WTC11 (cell line): Measurements from ENCODE around the gene SBF2. TPM values are rescaled to one million over a fixed set of nuclear protein-coding genes. Genes with fewer than 3 reads are reported as not detected.

Experiments used
- ATAC-seq: fragments of 200-7000 bp; cut with Tn5 transposase; 2 replicates; pipeline ENCODE4 v1.10.0; 2021; ENCODE audit warnings: mild to moderate bottlenecking, moderate library complexity
- CTCF ChIA-PET: fragments of 300-600 bp; sonication (Branson Sonifier 250); formaldehyde crosslinking; loops from one replicate; lab custom pipeline; 2021; ENCODE audit warnings: antibody characterized with exemption; lab: Charles Lee
- POLR2A ChIA-PET: fragments of 350-600 bp; sonication (Branson Sonifier 250); formaldehyde crosslinking; loops from one replicate; lab custom pipeline; 2021; ENCODE audit warnings: antibody characterized with exemption; lab: Charles Lee
- DNase-seq: peaks from one replicate; pipeline ENCODE4 v3.0.0; 2021; ENCODE audit warnings: low spot score
- H3K27ac Mint-ChIP-seq: 2 replicates; pipeline ENCODE4 v1.8.0; 2021; ENCODE audit warnings: mixed read lengths
- H3K27me3 Mint-ChIP-seq: 2 replicates; pipeline ENCODE4 v1.8.0; 2021; ENCODE audit warnings: low read depth, mild to moderate bottlenecking, moderate library complexity, mixed read lengths
- H3K36me3 Mint-ChIP-seq: 2 replicates; pipeline ENCODE4 v1.8.0; 2021; ENCODE audit warnings: mixed read lengths
- H3K4me1 Mint-ChIP-seq: 2 replicates; pipeline ENCODE4 v1.8.0; 2022; ENCODE audit warnings: mixed read lengths
- H3K4me3 Mint-ChIP-seq: 2 replicates; pipeline ENCODE4 v1.8.0; 2021; ENCODE audit warnings: mild to moderate bottlenecking, moderate library complexity, mixed read lengths
- H3K9me3 Mint-ChIP-seq: 2 replicates; pipeline ENCODE4 v1.8.0; 2021; ENCODE audit warnings: mixed read lengths
- AFF4 ChIP-seq: sonication (generic); formaldehyde crosslinking; IDR thresholded peaks from 2 replicates; pipeline ENCODE4 v1.8.1; 2023; ENCODE audit warnings: mild to moderate bottlenecking, missing genetic modification reagents, borderline replicate concordance
- ATF1 ChIP-seq: sonication (generic); formaldehyde crosslinking; IDR thresholded peaks from 2 replicates; pipeline ENCODE4 v1.8.1; 2023; ENCODE audit warnings: mild to moderate bottlenecking, moderate library complexity, missing genetic modification reagents
- CREB1 ChIP-seq: sonication (generic); formaldehyde crosslinking; IDR thresholded peaks from 2 replicates; pipeline ENCODE4 v1.8.0; 2023; ENCODE audit warnings: mild to moderate bottlenecking, missing genetic modification reagents
- CTCF ChIP-seq: fragments of 200-600 bp; IDR thresholded peaks from 2 replicates; pipeline ENCODE4 v1.8.0; 2022; ENCODE audit warnings: antibody characterized with exemption
- ESRRA ChIP-seq: sonication (generic); formaldehyde crosslinking; IDR thresholded peaks from 2 replicates; pipeline ENCODE4 v1.8.1; 2022; ENCODE audit warnings: mild to moderate bottlenecking, missing genetic modification reagents, borderline replicate concordance
- ETV6 ChIP-seq: sonication (generic); formaldehyde crosslinking; IDR thresholded peaks from 2 replicates; pipeline ENCODE4 v1.8.1; 2022; ENCODE audit warnings: mild to moderate bottlenecking, missing genetic modification reagents
- JUN ChIP-seq: sonication (generic); formaldehyde crosslinking; IDR thresholded peaks from 2 replicates; pipeline ENCODE4 v1.8.0; 2023; ENCODE audit warnings: mild to moderate bottlenecking, missing genetic modification reagents
- SMAD3 ChIP-seq: sonication (generic); formaldehyde crosslinking; IDR thresholded peaks from 2 replicates; pipeline ENCODE4 v1.8.0; 2022; ENCODE audit warnings: missing genetic modification reagents, mild to moderate bottlenecking, borderline replicate concordance
- SMAD4 ChIP-seq: sonication (generic); formaldehyde crosslinking; IDR thresholded peaks from 2 replicates; pipeline ENCODE4 v1.8.0; 2022; ENCODE audit warnings: mild to moderate bottlenecking, missing genetic modification reagents
- TEAD1 ChIP-seq: sonication (generic); formaldehyde crosslinking; IDR thresholded peaks from 2 replicates; pipeline ENCODE4 v1.8.0; 2022; ENCODE audit warnings: mild to moderate bottlenecking, missing genetic modification reagents
- TEAD4 ChIP-seq: sonication (generic); formaldehyde crosslinking; IDR thresholded peaks from 2 replicates; pipeline ENCODE4 v1.8.0; 2022; ENCODE audit warnings: mild to moderate bottlenecking, missing genetic modification reagents
- ZNF138 ChIP-seq: sonication (generic); formaldehyde crosslinking; conservative IDR thresholded peaks from 2 replicates; pipeline ENCODE4 v1.8.1; 2022; ENCODE audit warnings: mild to moderate bottlenecking, moderate library complexity, missing genetic modification reagents
- ZNF219 ChIP-seq: sonication (generic); formaldehyde crosslinking; IDR thresholded peaks from 2 replicates; pipeline ENCODE4 v1.8.0; 2023; ENCODE audit warnings: missing genetic modification reagents, mild to moderate bottlenecking, borderline replicate concordance
- ZNF317 ChIP-seq: sonication (generic); formaldehyde crosslinking; IDR thresholded peaks from 2 replicates; pipeline ENCODE4 v1.8.1; 2023; ENCODE audit warnings: low read depth, mild to moderate bottlenecking, moderate library complexity, missing genetic modification reagents, borderline replicate concordance
- ZNF396 ChIP-seq: fragments of 250-450 bp; sonication (Bioruptor Pico); IDR thresholded peaks from 2 replicates; pipeline ENCODE4 v1.8.0; 2021; ENCODE audit warnings: mild to moderate bottlenecking, moderate library complexity, borderline replicate concordance
- total RNA-seq: library from RNA; stranded (reverse); gene quantifications from 3 replicates; pipeline ENCODE4 v1.2.3, GENCODE V29; 2021
- TF ChIP-seq, protein P1 (sequence below): sonication (generic); formaldehyde crosslinking; IDR thresholded peaks from 2 replicates; pipeline ENCODE4 v1.8.0; 2023; ENCODE audit warnings: missing genetic modification reagents, mild to moderate bottlenecking, borderline replicate concordance
- TF ChIP-seq, protein P2 (sequence below): fragments of 250-450 bp; sonication (Bioruptor Pico); conservative IDR thresholded peaks from 2 replicates; pipeline ENCODE4 v1.9.0; 2021; ENCODE audit warnings: mild to moderate bottlenecking
- TF ChIP-seq, protein P3 (sequence below): sonication (generic); formaldehyde crosslinking; IDR thresholded peaks from 2 replicates; pipeline ENCODE4 v1.8.0; 2023; ENCODE audit warnings: missing genetic modification reagents
- TF ChIP-seq, protein P4 (sequence below): fragments of 250-450 bp; sonication (Bioruptor Pico); IDR thresholded peaks from 2 replicates; pipeline ENCODE4 v1.9.0; 2021; ENCODE audit warnings: mild to moderate bottlenecking, borderline replicate concordance
- TF ChIP-seq, protein P5 (sequence below): sonication (generic); formaldehyde crosslinking; IDR thresholded peaks from 2 replicates; pipeline ENCODE4 v1.8.0; 2022; ENCODE audit warnings: mild to moderate bottlenecking, missing genetic modification reagents

SBF2 gene
- total RNA-seq, 1 experiment from 2014 or later = 47.6 TPM

- TF ChIP-seq, protein P1, sequence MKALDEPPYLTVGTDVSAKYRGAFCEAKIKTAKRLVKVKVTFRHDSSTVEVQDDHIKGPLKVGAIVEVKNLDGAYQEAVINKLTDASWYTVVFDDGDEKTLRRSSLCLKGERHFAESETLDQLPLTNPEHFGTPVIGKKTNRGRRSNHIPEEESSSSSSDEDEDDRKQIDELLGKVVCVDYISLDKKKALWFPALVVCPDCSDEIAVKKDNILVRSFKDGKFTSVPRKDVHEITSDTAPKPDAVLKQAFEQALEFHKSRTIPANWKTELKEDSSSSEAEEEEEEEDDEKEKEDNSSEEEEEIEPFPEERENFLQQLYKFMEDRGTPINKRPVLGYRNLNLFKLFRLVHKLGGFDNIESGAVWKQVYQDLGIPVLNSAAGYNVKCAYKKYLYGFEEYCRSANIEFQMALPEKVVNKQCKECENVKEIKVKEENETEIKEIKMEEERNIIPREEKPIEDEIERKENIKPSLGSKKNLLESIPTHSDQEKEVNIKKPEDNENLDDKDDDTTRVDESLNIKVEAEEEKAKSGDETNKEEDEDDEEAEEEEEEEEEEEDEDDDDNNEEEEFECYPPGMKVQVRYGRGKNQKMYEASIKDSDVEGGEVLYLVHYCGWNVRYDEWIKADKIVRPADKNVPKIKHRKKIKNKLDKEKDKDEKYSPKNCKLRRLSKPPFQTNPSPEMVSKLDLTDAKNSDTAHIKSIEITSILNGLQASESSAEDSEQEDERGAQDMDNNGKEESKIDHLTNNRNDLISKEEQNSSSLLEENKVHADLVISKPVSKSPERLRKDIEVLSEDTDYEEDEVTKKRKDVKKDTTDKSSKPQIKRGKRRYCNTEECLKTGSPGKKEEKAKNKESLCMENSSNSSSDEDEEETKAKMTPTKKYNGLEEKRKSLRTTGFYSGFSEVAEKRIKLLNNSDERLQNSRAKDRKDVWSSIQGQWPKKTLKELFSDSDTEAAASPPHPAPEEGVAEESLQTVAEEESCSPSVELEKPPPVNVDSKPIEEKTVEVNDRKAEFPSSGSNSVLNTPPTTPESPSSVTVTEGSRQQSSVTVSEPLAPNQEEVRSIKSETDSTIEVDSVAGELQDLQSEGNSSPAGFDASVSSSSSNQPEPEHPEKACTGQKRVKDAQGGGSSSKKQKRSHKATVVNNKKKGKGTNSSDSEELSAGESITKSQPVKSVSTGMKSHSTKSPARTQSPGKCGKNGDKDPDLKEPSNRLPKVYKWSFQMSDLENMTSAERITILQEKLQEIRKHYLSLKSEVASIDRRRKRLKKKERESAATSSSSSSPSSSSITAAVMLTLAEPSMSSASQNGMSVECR (CRISPR knock-in tag) = no peak
- TF ChIP-seq AFF4 = no peak
- no peak for TF ChIP-seq ZNF317 (CRISPR knock-in tag)
- TF ChIP-seq, protein P2, sequence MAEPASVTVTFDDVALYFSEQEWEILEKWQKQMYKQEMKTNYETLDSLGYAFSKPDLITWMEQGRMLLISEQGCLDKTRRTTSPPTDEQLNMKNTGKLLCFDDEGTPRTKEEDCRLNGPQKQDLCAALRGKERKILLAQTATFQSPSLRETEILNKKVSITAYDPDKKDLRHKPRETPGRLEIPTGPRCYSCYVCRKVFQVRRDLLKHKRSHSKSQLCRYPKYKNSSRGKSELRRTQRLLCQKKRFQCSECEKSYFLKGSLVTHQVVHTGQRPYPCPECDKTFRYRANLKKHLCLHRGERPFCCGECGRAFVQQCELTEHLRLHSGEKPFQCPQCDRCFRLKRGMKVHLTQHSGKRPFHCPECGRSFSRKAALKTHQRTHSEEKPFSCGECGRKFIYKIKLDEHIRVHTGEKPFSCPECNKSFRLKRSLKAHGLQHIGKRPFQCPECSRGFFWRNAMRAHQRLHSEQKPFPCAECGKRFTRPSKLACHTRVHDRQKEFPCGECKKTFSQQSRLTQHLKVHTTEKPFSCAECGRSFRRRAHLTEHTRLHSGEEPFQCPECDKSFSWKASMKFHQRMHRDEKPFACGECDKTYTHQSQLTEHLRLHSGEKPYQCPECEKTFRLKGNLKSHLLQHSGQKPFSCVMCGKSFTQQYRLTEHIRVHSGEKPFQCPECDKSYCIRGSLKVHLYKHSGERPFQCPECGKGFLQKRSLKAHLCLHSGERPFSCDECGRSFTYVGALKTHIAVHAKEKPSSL (CRISPR knock-in tag) = no peak
- no peak for TF ChIP-seq ETV6 (CRISPR knock-in tag)
- TF ChIP-seq, protein P3, sequence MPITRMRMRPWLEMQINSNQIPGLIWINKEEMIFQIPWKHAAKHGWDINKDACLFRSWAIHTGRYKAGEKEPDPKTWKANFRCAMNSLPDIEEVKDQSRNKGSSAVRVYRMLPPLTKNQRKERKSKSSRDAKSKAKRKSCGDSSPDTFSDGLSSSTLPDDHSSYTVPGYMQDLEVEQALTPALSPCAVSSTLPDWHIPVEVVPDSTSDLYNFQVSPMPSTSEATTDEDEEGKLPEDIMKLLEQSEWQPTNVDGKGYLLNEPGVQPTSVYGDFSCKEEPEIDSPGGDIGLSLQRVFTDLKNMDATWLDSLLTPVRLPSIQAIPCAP (CRISPR knock-in tag) = no peak
- no peak for TF ChIP-seq SMAD4
- TF ChIP-seq ESRRA (CRISPR knock-in tag) = no peak
- TF ChIP-seq CTCF = no peak
- TF ChIP-seq ZNF138 (CRISPR knock-in tag) = no peak
- TF ChIP-seq ZNF219 = no peak
- no peak for TF ChIP-seq ZNF396 (CRISPR knock-in tag)
Measured at GRCh38 chr11:10233581-10233980, 60.4 kb downstream of the SBF2 start (continued).

- no peaks in the 10 kb centered on the region for H3K4me1 Mint-ChIP-seq
- peaks cover 60% of the 10 kb centered on the region for H3K36me3 Mint-ChIP-seq
- no peak overlapping the region for H3K4me3 Mint-ChIP-seq
- ChIA-PET POLR2A (no interaction called here), CTCF (no interaction called here)
- no peak overlapping the region for H3K27ac Mint-ChIP-seq
- ATAC-seq (no peak), DNase-seq (no peak)
- H3K27me3 Mint-ChIP-seq = peaks cover 7% of the 10 kb centered on the region
- peaks cover 65% of the 10 kb centered on the region for H3K9me3 Mint-ChIP-seq
- TF ChIP-seq TEAD1 (CRISPR knock-in tag) (no peak), SMAD3 (CRISPR knock-in tag) (no peak), ATF1 (CRISPR knock-in tag) (no peak), CREB1 (CRISPR knock-in tag) (no peak), TEAD4 (CRISPR knock-in tag) (no peak), ETV6 (CRISPR knock-in tag) (no peak), JUN (CRISPR knock-in tag) (no peak)
- TF ChIP-seq, protein P4, sequence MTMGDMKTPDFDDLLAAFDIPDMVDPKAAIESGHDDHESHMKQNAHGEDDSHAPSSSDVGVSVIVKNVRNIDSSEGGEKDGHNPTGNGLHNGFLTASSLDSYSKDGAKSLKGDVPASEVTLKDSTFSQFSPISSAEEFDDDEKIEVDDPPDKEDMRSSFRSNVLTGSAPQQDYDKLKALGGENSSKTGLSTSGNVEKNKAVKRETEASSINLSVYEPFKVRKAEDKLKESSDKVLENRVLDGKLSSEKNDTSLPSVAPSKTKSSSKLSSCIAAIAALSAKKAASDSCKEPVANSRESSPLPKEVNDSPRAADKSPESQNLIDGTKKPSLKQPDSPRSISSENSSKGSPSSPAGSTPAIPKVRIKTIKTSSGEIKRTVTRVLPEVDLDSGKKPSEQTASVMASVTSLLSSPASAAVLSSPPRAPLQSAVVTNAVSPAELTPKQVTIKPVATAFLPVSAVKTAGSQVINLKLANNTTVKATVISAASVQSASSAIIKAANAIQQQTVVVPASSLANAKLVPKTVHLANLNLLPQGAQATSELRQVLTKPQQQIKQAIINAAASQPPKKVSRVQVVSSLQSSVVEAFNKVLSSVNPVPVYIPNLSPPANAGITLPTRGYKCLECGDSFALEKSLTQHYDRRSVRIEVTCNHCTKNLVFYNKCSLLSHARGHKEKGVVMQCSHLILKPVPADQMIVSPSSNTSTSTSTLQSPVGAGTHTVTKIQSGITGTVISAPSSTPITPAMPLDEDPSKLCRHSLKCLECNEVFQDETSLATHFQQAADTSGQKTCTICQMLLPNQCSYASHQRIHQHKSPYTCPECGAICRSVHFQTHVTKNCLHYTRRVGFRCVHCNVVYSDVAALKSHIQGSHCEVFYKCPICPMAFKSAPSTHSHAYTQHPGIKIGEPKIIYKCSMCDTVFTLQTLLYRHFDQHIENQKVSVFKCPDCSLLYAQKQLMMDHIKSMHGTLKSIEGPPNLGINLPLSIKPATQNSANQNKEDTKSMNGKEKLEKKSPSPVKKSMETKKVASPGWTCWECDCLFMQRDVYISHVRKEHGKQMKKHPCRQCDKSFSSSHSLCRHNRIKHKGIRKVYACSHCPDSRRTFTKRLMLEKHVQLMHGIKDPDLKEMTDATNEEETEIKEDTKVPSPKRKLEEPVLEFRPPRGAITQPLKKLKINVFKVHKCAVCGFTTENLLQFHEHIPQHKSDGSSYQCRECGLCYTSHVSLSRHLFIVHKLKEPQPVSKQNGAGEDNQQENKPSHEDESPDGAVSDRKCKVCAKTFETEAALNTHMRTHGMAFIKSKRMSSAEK (CRISPR knock-in tag) = no peak
- TF ChIP-seq, protein P5, sequence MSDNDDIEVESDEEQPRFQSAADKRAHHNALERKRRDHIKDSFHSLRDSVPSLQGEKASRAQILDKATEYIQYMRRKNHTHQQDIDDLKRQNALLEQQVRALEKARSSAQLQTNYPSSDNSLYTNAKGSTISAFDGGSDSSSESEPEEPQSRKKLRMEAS = no peak
Measured at GRCh38 chr11:10232756-10233155, 61.3 kb downstream of the SBF2 start.
